ENCODE measurements around the gene CTSH. TPM values are rescaled to one million over a fixed set of nuclear protein-coding genes. Genes with fewer than 3 reads are reported as not detected.

Gene CTSH
- total and polyA plus RNA-seq, 2 of the 13 experiments (the other 11 are each of a cell fraction or from before 2014, with no cell fraction given), result 265 to 653 TPM

DNA sequence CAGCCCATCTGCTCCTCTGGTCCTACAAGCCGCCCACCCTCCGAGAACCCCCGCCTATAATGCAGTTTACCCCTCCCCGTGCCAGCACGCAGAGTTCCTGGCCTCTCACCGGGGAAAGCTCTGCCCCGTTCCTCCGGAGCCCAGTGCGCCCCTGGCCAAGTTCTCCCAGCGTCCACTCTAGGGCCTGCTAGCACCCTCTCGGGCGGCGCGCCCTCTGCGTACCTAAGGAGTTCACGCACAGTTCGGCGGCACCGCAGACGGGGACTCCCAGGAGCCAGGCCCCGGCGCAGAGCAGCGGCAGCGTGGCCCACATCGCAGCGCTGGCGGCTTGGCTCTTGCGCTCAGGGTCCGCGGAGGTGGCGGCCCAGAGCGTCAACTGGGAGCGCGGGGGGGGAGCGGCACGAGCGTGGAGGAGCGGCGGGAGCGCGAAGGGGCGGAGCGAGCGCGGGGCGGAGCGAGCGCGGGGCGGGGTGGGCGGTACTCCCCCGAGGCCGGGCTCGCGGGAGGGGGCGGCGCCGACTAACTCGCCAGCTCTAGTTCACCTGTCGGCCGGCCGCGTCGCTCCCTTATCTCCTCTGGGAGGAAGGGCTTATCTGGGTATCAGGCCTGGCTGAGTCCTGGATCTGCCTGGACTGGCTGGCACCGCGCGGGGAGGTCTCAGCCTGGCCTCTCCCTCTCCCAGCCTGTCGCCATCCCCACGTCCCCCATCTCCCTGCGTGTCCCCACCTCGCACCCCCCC, at the start of gene CTSH (continued):
- TF ChIP-seq ZNF616 (CRISPR knock-in tag; IDR thresholded peaks at IDR 0.05; ENCODE audit: low read depth), result peak; percentile 84; the same call in 1 of the 2 replicates
- TF ChIP-seq, protein P1, sequence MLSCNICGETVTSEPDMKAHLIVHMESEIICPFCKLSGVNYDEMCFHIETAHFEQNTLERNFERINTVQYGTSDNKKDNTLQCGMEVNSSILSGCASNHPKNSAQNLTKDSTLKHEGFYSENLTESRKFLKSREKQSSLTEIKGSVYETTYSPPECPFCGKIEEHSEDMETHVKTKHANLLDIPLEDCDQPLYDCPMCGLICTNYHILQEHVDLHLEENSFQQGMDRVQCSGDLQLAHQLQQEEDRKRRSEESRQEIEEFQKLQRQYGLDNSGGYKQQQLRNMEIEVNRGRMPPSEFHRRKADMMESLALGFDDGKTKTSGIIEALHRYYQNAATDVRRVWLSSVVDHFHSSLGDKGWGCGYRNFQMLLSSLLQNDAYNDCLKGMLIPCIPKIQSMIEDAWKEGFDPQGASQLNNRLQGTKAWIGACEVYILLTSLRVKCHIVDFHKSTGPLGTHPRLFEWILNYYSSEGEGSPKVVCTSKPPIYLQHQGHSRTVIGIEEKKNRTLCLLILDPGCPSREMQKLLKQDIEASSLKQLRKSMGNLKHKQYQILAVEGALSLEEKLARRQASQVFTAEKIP (CRISPR knock-in tag; IDR thresholded peaks at IDR 0.05; ENCODE audit: borderline replicate concordance), result no peak
- TF ChIP-seq JUNB (CRISPR knock-in tag; IDR thresholded peaks at IDR 0.05; ENCODE audit: borderline replicate concordance), result no peak; the same call in 1 of the 2 replicates
- no peak for TF ChIP-seq ZSCAN22 (CRISPR knock-in tag; IDR thresholded peaks at IDR 0.05)
- TF ChIP-seq ZNF747 (CRISPR knock-in tag; IDR thresholded peaks at IDR 0.05; ENCODE audit: borderline replicate concordance), result peak; percentile 36; the same call in 1 of the 2 replicates
- no peak; the same call in 1 of the 2 replicates for TF ChIP-seq ZSCAN29 (CRISPR knock-in tag; conservative IDR thresholded peaks at IDR 0.05)
- TF ChIP-seq, protein P2, sequence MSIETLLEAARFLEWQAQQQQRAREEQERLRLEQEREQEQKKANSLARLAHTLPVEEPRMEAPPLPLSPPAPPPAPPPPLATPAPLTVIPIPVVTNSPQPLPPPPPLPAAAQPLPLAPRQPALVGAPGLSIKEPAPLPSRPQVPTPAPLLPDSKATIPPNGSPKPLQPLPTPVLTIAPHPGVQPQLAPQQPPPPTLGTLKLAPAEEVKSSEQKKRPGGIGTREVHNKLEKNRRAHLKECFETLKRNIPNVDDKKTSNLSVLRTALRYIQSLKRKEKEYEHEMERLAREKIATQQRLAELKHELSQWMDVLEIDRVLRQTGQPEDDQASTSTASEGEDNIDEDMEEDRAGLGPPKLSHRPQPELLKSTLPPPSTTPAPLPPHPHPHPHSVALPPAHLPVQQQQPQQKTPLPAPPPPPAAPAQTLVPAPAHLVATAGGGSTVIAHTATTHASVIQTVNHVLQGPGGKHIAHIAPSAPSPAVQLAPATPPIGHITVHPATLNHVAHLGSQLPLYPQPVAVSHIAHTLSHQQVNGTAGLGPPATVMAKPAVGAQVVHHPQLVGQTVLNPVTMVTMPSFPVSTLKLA (IDR thresholded peaks at IDR 0.05), result no peak
- TF ChIP-seq, protein P3, sequence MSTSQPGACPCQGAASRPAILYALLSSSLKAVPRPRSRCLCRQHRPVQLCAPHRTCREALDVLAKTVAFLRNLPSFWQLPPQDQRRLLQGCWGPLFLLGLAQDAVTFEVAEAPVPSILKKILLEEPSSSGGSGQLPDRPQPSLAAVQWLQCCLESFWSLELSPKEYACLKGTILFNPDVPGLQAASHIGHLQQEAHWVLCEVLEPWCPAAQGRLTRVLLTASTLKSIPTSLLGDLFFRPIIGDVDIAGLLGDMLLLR (CRISPR knock-in tag; IDR thresholded peaks at IDR 0.05), result peak; percentile 84; the same call in 1 of the 2 replicates
- TF ChIP-seq, protein P4, sequence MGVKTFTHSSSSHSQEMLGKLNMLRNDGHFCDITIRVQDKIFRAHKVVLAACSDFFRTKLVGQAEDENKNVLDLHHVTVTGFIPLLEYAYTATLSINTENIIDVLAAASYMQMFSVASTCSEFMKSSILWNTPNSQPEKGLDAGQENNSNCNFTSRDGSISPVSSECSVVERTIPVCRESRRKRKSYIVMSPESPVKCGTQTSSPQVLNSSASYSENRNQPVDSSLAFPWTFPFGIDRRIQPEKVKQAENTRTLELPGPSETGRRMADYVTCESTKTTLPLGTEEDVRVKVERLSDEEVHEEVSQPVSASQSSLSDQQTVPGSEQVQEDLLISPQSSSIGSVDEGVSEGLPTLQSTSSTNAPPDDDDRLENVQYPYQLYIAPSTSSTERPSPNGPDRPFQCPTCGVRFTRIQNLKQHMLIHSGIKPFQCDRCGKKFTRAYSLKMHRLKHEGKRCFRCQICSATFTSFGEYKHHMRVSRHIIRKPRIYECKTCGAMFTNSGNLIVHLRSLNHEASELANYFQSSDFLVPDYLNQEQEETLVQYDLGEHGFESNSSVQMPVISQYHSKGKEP (CRISPR knock-in tag; IDR thresholded peaks at IDR 0.05), result no peak
- TF ChIP-seq, protein P5, sequence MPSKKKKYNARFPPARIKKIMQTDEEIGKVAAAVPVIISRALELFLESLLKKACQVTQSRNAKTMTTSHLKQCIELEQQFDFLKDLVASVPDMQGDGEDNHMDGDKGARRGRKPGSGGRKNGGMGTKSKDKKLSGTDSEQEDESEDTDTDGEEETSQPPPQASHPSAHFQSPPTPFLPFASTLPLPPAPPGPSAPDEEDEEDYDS (CRISPR knock-in tag; IDR thresholded peaks at IDR 0.05), result no peak; the same call in 1 of the 2 replicates
- TF ChIP-seq, protein P6, sequence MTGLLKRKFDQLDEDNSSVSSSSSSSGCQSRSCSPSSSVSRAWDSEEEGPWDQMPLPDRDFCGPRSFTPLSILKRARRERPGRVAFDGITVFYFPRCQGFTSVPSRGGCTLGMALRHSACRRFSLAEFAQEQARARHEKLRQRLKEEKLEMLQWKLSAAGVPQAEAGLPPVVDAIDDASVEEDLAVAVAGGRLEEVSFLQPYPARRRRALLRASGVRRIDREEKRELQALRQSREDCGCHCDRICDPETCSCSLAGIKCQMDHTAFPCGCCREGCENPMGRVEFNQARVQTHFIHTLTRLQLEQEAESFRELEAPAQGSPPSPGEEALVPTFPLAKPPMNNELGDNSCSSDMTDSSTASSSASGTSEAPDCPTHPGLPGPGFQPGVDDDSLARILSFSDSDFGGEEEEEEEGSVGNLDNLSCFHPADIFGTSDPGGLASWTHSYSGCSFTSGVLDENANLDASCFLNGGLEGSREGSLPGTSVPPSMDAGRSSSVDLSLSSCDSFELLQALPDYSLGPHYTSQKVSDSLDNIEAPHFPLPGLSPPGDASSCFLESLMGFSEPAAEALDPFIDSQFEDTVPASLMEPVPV (CRISPR knock-in tag; IDR thresholded peaks at IDR 0.05), result peak; percentile 65
- peak; percentile 78; the same call in 1 of the 2 replicates for TF ChIP-seq ZNF589 (CRISPR knock-in tag; conservative IDR thresholded peaks at IDR 0.05)
- TF ChIP-seq ZNF256 (CRISPR knock-in tag; conservative IDR thresholded peaks at IDR 0.05), result no peak
- TF ChIP-seq ZNF761 (CRISPR knock-in tag; conservative IDR thresholded peaks at IDR 0.05), result no peak; the same call in 1 of the 2 replicates
- peak; percentile 41; the same call in 1 of the 2 replicates for TF ChIP-seq BRD4 (CRISPR knock-in tag; IDR thresholded peaks at IDR 0.05)
- TF ChIP-seq, protein P7, sequence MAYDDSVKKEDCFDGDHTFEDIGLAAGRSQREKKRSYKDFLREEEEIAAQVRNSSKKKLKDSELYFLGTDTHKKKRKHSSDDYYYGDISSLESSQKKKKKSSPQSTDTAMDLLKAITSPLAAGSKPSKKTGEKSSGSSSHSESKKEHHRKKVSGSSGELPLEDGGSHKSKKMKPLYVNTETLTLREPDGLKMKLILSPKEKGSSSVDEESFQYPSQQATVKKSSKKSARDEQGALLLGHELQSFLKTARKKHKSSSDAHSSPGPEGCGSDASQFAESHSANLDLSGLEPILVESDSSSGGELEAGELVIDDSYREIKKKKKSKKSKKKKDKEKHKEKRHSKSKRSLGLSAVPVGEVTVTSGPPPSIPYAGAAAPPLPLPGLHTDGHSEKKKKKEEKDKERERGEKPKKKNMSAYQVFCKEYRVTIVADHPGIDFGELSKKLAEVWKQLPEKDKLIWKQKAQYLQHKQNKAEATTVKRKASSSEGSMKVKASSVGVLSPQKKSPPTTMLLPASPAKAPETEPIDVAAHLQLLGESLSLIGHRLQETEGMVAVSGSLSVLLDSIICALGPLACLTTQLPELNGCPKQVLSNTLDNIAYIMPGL (CRISPR knock-in tag; IDR thresholded peaks at IDR 0.05; ENCODE audit: borderline replicate concordance in 1 of 2, low read depth in 1 of 2), result peak; percentile 50 to 79; a peak in 2 of 4 replicates
- no peak for TF ChIP-seq THYN1 (CRISPR knock-in tag; IDR thresholded peaks at IDR 0.05; ENCODE audit: borderline replicate concordance, low read depth)
- no peak for TF ChIP-seq NFE2L2 (IDR thresholded peaks at IDR 0.05; ENCODE audit: low read length)
